Fibroblast of the aortic adventitia (primary cell): Measurements from ENCODE around the gene EXOC4. TPM values are rescaled to one million over a fixed set of nuclear protein-coding genes. Genes with fewer than 3 reads are reported as not detected.

Source experiments
- DNase-seq: peaks from one replicate; pipeline ENCODE4 v3.0.0-alpha.2; 2010; ENCODE audit warnings: low read depth
- H3K4me3 ChIP-seq: 2 replicates; pipeline ENCODE4 v1.5.1; 2011; ENCODE audit warnings: low read depth, mild to moderate bottlenecking, control low read depth, low read length, moderate library complexity
- CTCF ChIP-seq: IDR thresholded peaks from 2 replicates; pipeline ENCODE4 v1.5.1; 2011; ENCODE audit warnings: mild to moderate bottlenecking, low read length, control low read depth, inconsistent platforms; ENCODE audit not compliant: insufficient read depth
- total RNA-seq: library from RNA; depleted of rRNA; stranded (reverse); fragments of >200 nt; gene quantifications from 2 replicates; pipeline ENCODE4 v1.2.3, GENCODE V29; 2012; ENCODE audit warnings: low replicate concordance

Gene EXOC4
- total RNA-seq, 1 donor: 105 TPM

DNA sequence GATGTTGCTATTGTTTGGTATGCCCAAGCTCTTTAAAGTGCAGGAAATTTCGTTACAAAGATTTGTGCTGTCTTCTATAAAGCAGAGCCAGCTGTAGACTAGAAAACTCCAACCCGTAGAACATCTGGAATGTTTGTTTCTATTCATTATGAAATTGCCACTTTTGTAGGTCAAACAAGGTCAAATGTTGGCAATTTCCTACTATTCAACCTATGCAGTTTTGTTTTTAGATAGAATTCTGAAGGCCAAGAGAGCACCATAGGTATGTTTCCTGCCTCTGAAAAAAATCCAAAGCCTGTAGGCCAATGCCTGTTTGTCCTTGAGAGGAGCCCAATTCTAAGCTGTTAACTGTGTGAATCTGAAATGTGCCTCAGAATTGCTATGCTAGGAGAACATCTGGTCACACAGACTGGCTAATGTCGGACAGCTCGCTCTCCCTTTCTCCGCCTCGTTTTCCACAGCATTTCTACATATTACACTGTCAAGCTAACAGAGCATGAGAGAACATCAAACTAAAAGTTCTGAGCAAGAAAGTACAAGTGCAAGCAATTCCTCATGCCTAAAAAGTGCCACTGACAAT is 607.1 kb downstream of the EXOC4 start:
- no peak overlapping the region for H3K4me3 ChIP-seq
- TF ChIP-seq CTCF: no peak
- DNase-seq: no peak

DNA sequence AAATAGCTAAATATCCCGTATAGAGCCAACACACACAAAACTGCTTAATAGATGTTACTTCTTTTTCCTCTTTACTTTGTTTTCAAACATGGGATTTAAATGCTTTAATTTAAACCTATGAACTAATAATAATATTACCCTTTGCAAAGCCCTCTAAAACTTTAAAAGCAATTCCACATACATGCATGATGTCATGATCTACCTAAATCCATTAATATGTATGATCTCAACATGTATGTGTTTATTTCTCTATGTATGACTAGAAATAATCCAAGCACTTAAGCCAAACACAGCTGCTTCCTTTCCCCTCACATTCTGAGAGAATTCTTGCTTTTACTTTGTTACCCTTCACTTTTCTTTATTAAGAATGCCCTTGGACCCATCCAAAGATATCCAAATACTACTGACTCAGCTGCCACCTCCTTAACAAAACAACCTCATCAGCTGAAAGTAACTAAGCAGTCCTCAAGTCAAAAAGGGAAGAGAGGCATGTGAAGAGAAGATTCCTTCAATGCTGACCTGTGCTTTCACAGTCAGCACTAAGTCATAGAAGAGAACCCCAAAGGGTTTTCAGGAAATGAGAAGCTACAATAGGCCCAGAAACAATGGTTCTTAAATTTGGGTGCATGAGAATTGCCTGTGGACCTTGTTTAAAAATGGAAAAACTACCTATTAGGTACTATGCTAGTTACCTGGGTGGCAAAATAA is 607.9 kb downstream of the EXOC4 start:
- TF ChIP-seq CTCF: no peak
- H3K4me3 ChIP-seq: no peak overlapping the region
- DNase-seq: no peak

GRCh38 chr7:133861876-133862275 is 609.0 kb downstream of the EXOC4 start:
- TF ChIP-seq CTCF: no peak
- no peak for DNase-seq
- H3K4me3 ChIP-seq: no peak overlapping the region

DNA sequence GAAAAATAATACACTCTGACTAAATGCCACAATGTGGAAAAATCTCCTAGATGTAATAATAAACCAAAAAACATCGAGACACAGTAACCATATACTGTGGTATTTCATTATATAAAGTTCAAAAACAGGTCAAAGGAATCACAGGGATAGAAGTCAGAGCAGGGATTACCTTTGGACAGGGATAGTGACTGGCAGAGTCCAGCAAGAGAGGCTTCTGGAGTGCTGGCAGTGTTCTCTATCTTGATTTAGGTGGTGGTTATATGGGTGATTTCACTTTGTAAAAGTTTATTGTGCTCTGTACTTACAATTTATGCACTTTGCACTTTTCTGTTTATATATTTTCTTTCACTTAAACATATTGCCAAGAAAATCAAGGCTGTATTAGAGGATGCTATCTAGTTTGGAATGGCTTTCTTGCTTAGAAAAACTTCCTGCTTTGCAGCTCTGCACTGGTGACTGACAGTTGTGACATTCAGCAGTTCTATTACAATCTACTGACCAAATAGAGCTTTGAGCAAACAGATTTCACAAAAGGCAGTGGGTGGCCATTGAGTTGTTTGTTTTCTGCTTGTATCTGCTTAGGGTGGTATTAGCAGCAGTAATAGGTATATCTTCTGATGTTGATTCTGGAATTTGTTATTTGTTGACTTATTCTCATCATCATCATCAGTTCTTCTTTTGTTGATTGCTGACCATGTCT is 610.6 kb downstream of the EXOC4 start:
- no peak for DNase-seq
- H3K4me3 ChIP-seq: no peak overlapping the region
- no peak for TF ChIP-seq CTCF

- H3K4me3 ChIP-seq: no peak overlapping the region
- no peak for TF ChIP-seq CTCF
- DNase-seq: no peak
Measured at GRCh38 chr7:133869556-133869955, 616.7 kb downstream of the EXOC4 start.

- H3K4me3 ChIP-seq: no peak overlapping the region
- no peak for TF ChIP-seq CTCF
- no peak for DNase-seq
Measured at GRCh38 chr7:133871757-133872156, 618.9 kb downstream of the EXOC4 start.
